HFFc6 (cell line): ENCODE data around the gene MN1. TPM values are rescaled to one million over a fixed set of nuclear protein-coding genes. Genes with fewer than 3 reads are reported as not detected.

Source experiments
- DNase-seq: peaks from one replicate; pipeline ENCODE4 v3.0.0-alpha.2; 2018
- H3K27ac Mint-ChIP-seq: 2 replicates; pipeline ENCODE4 v1.8.0; 2020; ENCODE audit warnings: mild to moderate bottlenecking, mixed read lengths
- H3K27me3 Mint-ChIP-seq: 2 replicates; pipeline ENCODE4 v1.8.0; 2021; ENCODE audit warnings: mild to moderate bottlenecking, moderate library complexity, mixed read lengths; ENCODE audit not compliant: insufficient read depth
- H3K36me3 Mint-ChIP-seq: 2 replicates; pipeline ENCODE4 v1.8.0; 2021; ENCODE audit warnings: low read depth, mixed read lengths
- H3K4me1 Mint-ChIP-seq: 2 replicates; pipeline ENCODE4 v1.8.0; 2020; ENCODE audit warnings: low read depth, mixed read lengths
- H3K4me3 Mint-ChIP-seq: 2 replicates; pipeline ENCODE4 v1.8.0; 2020; ENCODE audit warnings: mild to moderate bottlenecking, moderate library complexity, mixed read lengths
- H3K9me3 Mint-ChIP-seq: 2 replicates; pipeline ENCODE4 v1.8.0; 2020; ENCODE audit warnings: mild to moderate bottlenecking, mixed read lengths
- CTCF ChIP-seq: fragments of 200-600 bp; sonication (generic); IDR thresholded peaks from 2 replicates; pipeline ENCODE4 v1.5.0; 2021; ENCODE audit warnings: antibody characterized with exemption, mild to moderate bottlenecking
- total RNA-seq, 6 experiments: library from RNA; stranded (reverse); fragmentation: NEBNext Ultra II Directional; extraction: Animal tissue kit (Norgen Biotek cat#: 25700); gene quantifications; 2 replicates in 1 of 6; 3 replicates in 5 of 6; pipeline ENCODE4 v1.2.3, GENCODE V29; 2021

MN1 gene
- total RNA-seq, 6 experiments from 2014 or later = 0.09 to 0.14 (median 0.12) TPM

GRCh38 chr22:27777128-27777527 lies 24.4 kb downstream of the MN1 start:
- peaks cover 26% of the 10 kb centered on the region for H3K4me1 Mint-ChIP-seq
- H3K9me3 Mint-ChIP-seq = no peaks in the 10 kb centered on the region
- DNase-seq = no peak
- H3K36me3 Mint-ChIP-seq = no peaks in the 10 kb centered on the region
- H3K27me3 Mint-ChIP-seq = peaks cover 19% of the 10 kb centered on the region
- H3K4me3 Mint-ChIP-seq = no peak overlapping the region
- H3K27ac Mint-ChIP-seq = no peak overlapping the region
- TF ChIP-seq CTCF = no peak

GRCh38 chr22:27776650-27776958 lies 25.0 kb downstream of the MN1 start:
- Mint-ChIP-seq H3K27me3 (peaks cover 18% of the 10 kb centered on the region), H3K4me3 (no peak overlapping the region), H3K36me3 (no peaks in the 10 kb centered on the region), H3K9me3 (no peaks in the 10 kb centered on the region), H3K27ac (no peak overlapping the region), H3K4me1 (peaks cover 26% of the 10 kb centered on the region)
- TF ChIP-seq CTCF = no peak
- DNase-seq = no peak

DNA sequence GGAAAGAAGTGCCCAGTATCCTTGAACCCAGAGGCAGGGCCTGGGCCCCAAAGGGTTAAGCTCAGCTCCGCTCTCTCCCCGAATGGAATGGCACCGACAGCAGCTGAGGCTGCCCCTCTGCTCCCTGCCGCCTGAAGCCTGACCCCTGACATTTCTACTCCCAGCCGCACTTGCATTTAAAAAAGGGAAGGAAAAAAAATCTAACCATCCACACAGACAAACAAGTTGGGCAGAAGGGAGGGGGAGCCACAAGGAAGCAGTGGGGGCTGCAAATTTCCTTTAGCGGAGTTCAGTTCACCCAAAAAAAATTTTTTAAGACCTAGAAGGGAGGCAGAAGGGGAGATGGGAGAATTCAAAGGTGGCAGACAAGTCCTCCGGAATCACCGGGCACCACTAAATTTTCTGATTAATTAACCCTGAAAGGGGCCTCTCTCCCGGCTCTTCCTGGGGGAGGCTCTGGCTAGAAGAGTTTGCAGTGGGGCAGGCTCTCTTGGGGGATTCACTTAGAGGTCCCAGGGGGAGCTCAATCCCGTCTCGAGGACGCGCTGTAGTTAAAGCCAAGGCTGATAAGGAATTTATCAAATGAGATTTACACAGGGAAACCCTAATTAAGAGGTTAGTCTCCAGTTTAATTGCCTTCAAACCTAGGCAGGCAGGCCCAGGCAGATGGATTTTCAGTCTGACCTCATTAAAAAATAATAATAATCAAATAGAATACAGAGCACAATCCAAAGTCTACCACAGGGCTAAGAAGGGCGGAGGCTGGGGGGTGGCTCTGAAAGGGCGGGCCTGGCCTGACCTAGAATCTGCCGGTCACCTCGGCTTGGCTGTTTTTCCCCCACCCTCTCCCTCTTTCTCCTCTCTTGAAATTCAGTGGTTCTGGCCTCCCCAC lies 25.6 kb downstream of the MN1 start:
- no peak overlapping the region for H3K4me3 Mint-ChIP-seq
- H3K27ac Mint-ChIP-seq = no peak overlapping the region
- no peaks in the 10 kb centered on the region for H3K9me3 Mint-ChIP-seq
- no peak for DNase-seq
- no peaks in the 10 kb centered on the region for H3K36me3 Mint-ChIP-seq
- peaks cover 18% of the 10 kb centered on the region for H3K27me3 Mint-ChIP-seq
- peaks cover 26% of the 10 kb centered on the region for H3K4me1 Mint-ChIP-seq
- TF ChIP-seq CTCF = no peak

DNA sequence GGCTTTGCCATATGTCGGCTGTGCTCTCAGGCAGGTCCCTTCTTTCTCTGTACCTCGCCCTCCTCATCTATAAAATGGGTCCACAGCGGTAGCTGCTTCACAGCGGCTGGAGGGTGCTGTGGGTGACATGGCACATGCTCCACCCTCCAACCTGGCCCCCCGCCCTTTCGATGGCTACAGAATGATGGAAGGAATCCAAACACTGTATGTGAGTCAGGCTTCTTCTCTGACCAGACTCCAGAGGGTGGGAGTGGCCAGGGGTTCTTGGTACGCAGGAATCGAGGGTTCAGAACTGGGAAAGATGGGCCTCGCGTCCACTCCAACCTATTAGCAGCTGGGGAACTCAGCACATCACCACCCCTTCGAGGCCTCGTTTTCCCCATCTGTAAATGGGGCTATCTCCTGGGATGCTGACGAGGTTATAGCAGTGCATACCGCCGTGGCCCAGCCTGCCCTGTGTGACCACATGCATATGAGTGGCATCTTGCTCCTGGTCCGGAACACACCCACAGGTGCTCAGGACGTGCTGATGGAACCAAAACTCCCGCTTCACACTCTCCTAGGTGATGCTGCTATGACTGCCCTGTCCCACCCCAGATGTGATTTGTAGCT lies 26.4 kb downstream of the MN1 start:
- Mint-ChIP-seq H3K36me3 (no peaks in the 10 kb centered on the region), H3K27me3 (peaks cover 18% of the 10 kb centered on the region), H3K4me3 (no peak overlapping the region), H3K27ac (no peak overlapping the region), H3K9me3 (no peaks in the 10 kb centered on the region), H3K4me1 (peaks cover 26% of the 10 kb centered on the region)
- TF ChIP-seq CTCF = no peak
- DNase-seq = no peak

- Mint-ChIP-seq H3K4me1 (peaks cover 26% of the 10 kb centered on the region), H3K4me3 (no peak overlapping the region), H3K36me3 (no peaks in the 10 kb centered on the region), H3K27ac (no peak overlapping the region), H3K27me3 (peaks cover 18% of the 10 kb centered on the region), H3K9me3 (no peaks in the 10 kb centered on the region)
- peak; percentile 15; the same call in 1 of the 2 replicates for TF ChIP-seq CTCF
- DNase-seq = no peak
These were observed 27.4 kb downstream of the MN1 start for GRCh38 chr22:27774200-27774599.
